OCI-LY3 (cell line): ENCODE measurements around the gene TBC1D4.

ENCODE experiments used
- CTCF ChIP-seq: fragments of 200-600, 300-600 bp; sonication (generic); IDR thresholded peaks from 2 replicates; pipeline ENCODE4 v1.5.1; 2014; ENCODE audit warnings: antibody characterized with exemption, low read length, low read depth
- EZH2phosphoT487 ChIP-seq: fragments of 200-600 bp; shearing (Covaris generic); IDR thresholded peaks from 2 replicates; pipeline ENCODE4 v1.6.1; 2018; ENCODE audit warnings: antibody characterized with exemption, mixed run types, low read depth

- TF ChIP-seq CTCF (no peak), EZH2phosphoT487 (no peak)
Measured at GRCh38 chr13:75352641-75353327, 129.2 kb downstream of the TBC1D4 start.
